Mucosa of stomach (tissue), 1 donor: ENCODE measurements around the gene B9D2.

Experiments used
- H3K27me3 ChIP-seq: one replicate; pipeline ENCODE4 v1.7.0; 2013; ENCODE audit warnings: mild to moderate bottlenecking, low read length; ENCODE audit not compliant: control insufficient read depth, insufficient read depth
- H3K36me3 ChIP-seq: one replicate; pipeline ENCODE4 v1.7.0; 2013; ENCODE audit warnings: low read length; ENCODE audit not compliant: control insufficient read depth, insufficient read depth
- H3K4me1 ChIP-seq: one replicate; pipeline ENCODE4 v1.7.0; 2013; ENCODE audit warnings: mild to moderate bottlenecking, low read length; ENCODE audit not compliant: control insufficient read depth, insufficient read depth
- H3K4me3 ChIP-seq: one replicate; pipeline ENCODE4 v1.7.0; 2013; ENCODE audit warnings: low read length
- H3K9ac ChIP-seq: one replicate; pipeline ENCODE4 v1.7.0; 2013; ENCODE audit warnings: mild to moderate bottlenecking, low read length, moderate library complexity
- H3K9me3 ChIP-seq: one replicate; pipeline ENCODE4 v1.7.0; 2013; ENCODE audit warnings: mild to moderate bottlenecking, low read length, moderate library complexity; ENCODE audit not compliant: control insufficient read depth
- donor health status: Pancreatic carcinoma.

The B9D2 gene

GRCh38 chr19:41322451-41322850, 41.5 kb downstream of the B9D2 start:
- H3K9me3 ChIP-seq = no peaks in the 10 kb centered on the region

GRCh38 chr19:41321600-41322270, 42.2 kb downstream of the B9D2 start:
- H3K27me3 ChIP-seq = peaks cover 7% of the 10 kb centered on the region
- peaks cover 18% of the 10 kb centered on the region for H3K36me3 ChIP-seq
- no peak overlapping the region for H3K9ac ChIP-seq
- H3K4me3 ChIP-seq = no peak overlapping the region
- peaks cover 51% of the 10 kb centered on the region for H3K4me1 ChIP-seq
- H3K9me3 ChIP-seq = no peaks in the 10 kb centered on the region

More at GRCh38 chr19:41322451-41322850, 41.5 kb downstream of the B9D2 start:
- peaks cover 58% of the 10 kb centered on the region for H3K4me1 ChIP-seq
- H3K9ac ChIP-seq = peak overlapping the region; percentile 2
- peaks cover 7% of the 10 kb centered on the region for H3K27me3 ChIP-seq
- peaks cover 18% of the 10 kb centered on the region for H3K36me3 ChIP-seq
- H3K4me3 ChIP-seq = no peak overlapping the region

- Histone ChIP-seq H3K27me3 (peaks cover 7% of the 10 kb centered on the region), H3K36me3 (peaks cover 18% of the 10 kb centered on the region), H3K4me3 (no peak overlapping the region), H3K9ac (no peak overlapping the region), H3K4me1 (peaks cover 46% of the 10 kb centered on the region), H3K9me3 (no peaks in the 10 kb centered on the region)
These were observed 42.7 kb downstream of the B9D2 start for GRCh38 chr19:41321204-41321599.

- H3K36me3 ChIP-seq = peaks cover 18% of the 10 kb centered on the region
- H3K4me1 ChIP-seq = peaks cover 39% of the 10 kb centered on the region
These were observed 43.4 kb downstream of the B9D2 start for GRCh38 chr19:41320568-41320967.

GRCh38 chr19:41320185-41320518, 43.8 kb downstream of the B9D2 start:
- Histone ChIP-seq H3K27me3 (no peaks in the 10 kb centered on the region), H3K4me1 (peaks cover 35% of the 10 kb centered on the region), H3K9me3 (no peaks in the 10 kb centered on the region), H3K9ac (no peak overlapping the region), H3K4me3 (no peak overlapping the region), H3K36me3 (peaks cover 18% of the 10 kb centered on the region)

More at GRCh38 chr19:41320568-41320967, 43.4 kb downstream of the B9D2 start:
- Histone ChIP-seq H3K9ac (no peak overlapping the region), H3K9me3 (no peaks in the 10 kb centered on the region), H3K4me3 (no peak overlapping the region), H3K27me3 (peaks cover under 1% of the 10 kb centered on the region)

GRCh38 chr19:41319500-41320184, 44.3 kb downstream of the B9D2 start:
- peaks cover 30% of the 10 kb centered on the region for H3K4me1 ChIP-seq
- no peak overlapping the region for H3K4me3 ChIP-seq
- no peak overlapping the region for H3K9ac ChIP-seq
- no peaks in the 10 kb centered on the region for H3K9me3 ChIP-seq
- H3K27me3 ChIP-seq = no peaks in the 10 kb centered on the region
- H3K36me3 ChIP-seq = peaks cover 18% of the 10 kb centered on the region

GRCh38 chr19:41318696-41319499, 45.1 kb downstream of the B9D2 start:
- peaks cover 18% of the 10 kb centered on the region for H3K36me3 ChIP-seq
- H3K4me1 ChIP-seq = peaks cover 24% of the 10 kb centered on the region
- H3K9me3 ChIP-seq = no peaks in the 10 kb centered on the region
- H3K9ac ChIP-seq = no peak overlapping the region
- no peaks in the 10 kb centered on the region for H3K27me3 ChIP-seq
- H3K4me3 ChIP-seq = no peak overlapping the region

GRCh38 chr19:41316306-41316920, 47.5 kb downstream of the B9D2 start:
- Histone ChIP-seq H3K36me3 (peaks cover 18% of the 10 kb centered on the region), H3K27me3 (no peaks in the 10 kb centered on the region), H3K9me3 (no peaks in the 10 kb centered on the region), H3K9ac (no peak overlapping the region), H3K4me3 (no peak overlapping the region), H3K4me1 (peaks cover 1% of the 10 kb centered on the region)

- H3K36me3 ChIP-seq = no peaks in the 10 kb centered on the region
- H3K4me3 ChIP-seq = no peak overlapping the region
- H3K9ac ChIP-seq = no peak overlapping the region
These were observed 52.3 kb downstream of the B9D2 start for GRCh38 chr19:41311613-41312012.

GRCh38 chr19:41311072-41311471, 52.9 kb downstream of the B9D2 start:
- Histone ChIP-seq H3K36me3 (peaks cover 2% of the 10 kb centered on the region), H3K4me3 (no peak overlapping the region), H3K9me3 (no peaks in the 10 kb centered on the region), H3K27me3 (no peaks in the 10 kb centered on the region), H3K9ac (peak overlapping the region; percentile 82), H3K4me1 (peaks cover 22% of the 10 kb centered on the region)

More at GRCh38 chr19:41311613-41312012, 52.3 kb downstream of the B9D2 start:
- Histone ChIP-seq H3K27me3 (no peaks in the 10 kb centered on the region), H3K9me3 (no peaks in the 10 kb centered on the region), H3K4me1 (peaks cover 22% of the 10 kb centered on the region)

- H3K36me3 ChIP-seq = peaks cover 8% of the 10 kb centered on the region
- H3K27me3 ChIP-seq = no peaks in the 10 kb centered on the region
- H3K4me3 ChIP-seq = peak within 1 kb of the TSS; percentile 72
- H3K9me3 ChIP-seq = no peaks in the 10 kb centered on the region
- peak within 1 kb of the TSS; percentile 82 for H3K9ac ChIP-seq
- peaks cover 22% of the 10 kb centered on the region for H3K4me1 ChIP-seq
These were observed 53.7 kb downstream of the B9D2 start, which contains the start of gene CCDC97 for GRCh38 chr19:41310033-41310831. Gene CCDC97, plus strand, starts transcription at chr19:41310172. Its CDS starts 139 bp downstream, at chr19:41310311.
